ENCODE measurements around the gene TSPAN11.

Gene TSPAN11

GRCh38 chr12:30996752-30997151, 70.2 kb downstream of the TSPAN11 start:
- H3K27ac ChIP-seq = no peak overlapping the region
- TF ChIP-seq CTCF (IDR thresholded peaks at IDR 0.05) (no peak), ZFX (IDR thresholded peaks at IDR 0.05; ENCODE audit: borderline replicate concordance) (no peak)

GRCh38 chr12:30997685-30998440, 71.3 kb downstream of the TSPAN11 start:
- TF ChIP-seq ZFX (IDR thresholded peaks at IDR 0.05; ENCODE audit: borderline replicate concordance) = no peak
- TF ChIP-seq CTCF (IDR thresholded peaks at IDR 0.05) = no peak
- H3K27ac ChIP-seq = no peak overlapping the region

GRCh38 chr12:30999011-30999410, 72.5 kb downstream of the TSPAN11 start:
- H3K27ac ChIP-seq = no peak overlapping the region
- no peak for TF ChIP-seq CTCF (IDR thresholded peaks at IDR 0.05)
- TF ChIP-seq ZFX (IDR thresholded peaks at IDR 0.05; ENCODE audit: borderline replicate concordance) = no peak

DNA sequence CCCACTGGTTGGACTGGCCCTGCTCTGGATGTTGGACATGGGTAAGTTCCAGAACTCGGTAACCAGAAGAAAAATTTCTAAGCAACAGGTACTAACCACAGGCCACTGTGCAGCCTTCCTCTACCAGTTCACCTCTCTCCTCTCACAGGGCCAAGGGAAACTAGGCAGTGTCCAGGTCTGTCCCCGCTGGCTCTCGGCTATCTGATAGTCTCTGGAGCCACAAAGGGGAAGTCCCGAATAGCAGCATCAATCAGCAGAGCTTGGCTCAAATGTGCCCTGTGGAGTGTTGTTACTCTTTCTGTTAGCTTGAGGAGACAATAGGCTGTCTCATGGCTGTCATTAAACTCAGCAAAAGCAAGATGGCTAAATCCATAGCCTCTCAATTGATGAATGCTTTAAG, 73.2 kb downstream of the TSPAN11 start:
- TF ChIP-seq CTCF (IDR thresholded peaks at IDR 0.05) (no peak), ZFX (IDR thresholded peaks at IDR 0.05; ENCODE audit: borderline replicate concordance) (no peak)
- H3K27ac ChIP-seq = no peak overlapping the region

DNA sequence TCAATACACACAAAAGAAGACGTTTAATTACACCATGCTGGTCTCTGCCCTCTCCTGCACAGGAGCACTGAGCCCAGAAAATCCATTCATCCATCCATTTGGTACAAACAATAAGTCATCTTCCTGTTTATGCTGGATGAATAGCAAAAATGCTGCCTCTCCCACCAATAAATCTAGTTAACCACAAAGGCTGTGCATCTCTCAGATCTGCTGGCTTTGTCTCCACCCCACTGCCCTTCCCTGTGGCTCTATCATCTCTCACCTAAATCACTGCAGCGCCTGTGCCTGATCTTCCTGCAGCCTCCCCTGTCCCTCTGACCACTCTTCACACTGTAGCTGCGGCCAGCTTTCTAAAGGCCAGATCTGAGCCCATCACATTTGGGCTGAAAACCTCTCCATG, 74.2 kb downstream of the TSPAN11 start:
- H3K27ac ChIP-seq = no peak overlapping the region
- TF ChIP-seq ZFX (IDR thresholded peaks at IDR 0.05; ENCODE audit: borderline replicate concordance) = no peak
- TF ChIP-seq CTCF (IDR thresholded peaks at IDR 0.05) = no peak

- TF ChIP-seq ZFX (IDR thresholded peaks at IDR 0.05; ENCODE audit: borderline replicate concordance) (no peak), CTCF (IDR thresholded peaks at IDR 0.05) (no peak)
Observed at GRCh38 chr12:31001581-31002360, 75.2 kb downstream of the TSPAN11 start.

GRCh38 chr12:31002361-31002725, 75.8 kb downstream of the TSPAN11 start:
- no peak overlapping the region for H3K27ac ChIP-seq
- no peak for TF ChIP-seq ZFX (IDR thresholded peaks at IDR 0.05; ENCODE audit: borderline replicate concordance)
- no peak for TF ChIP-seq CTCF (IDR thresholded peaks at IDR 0.05)

More at GRCh38 chr12:31001581-31002360, 75.2 kb downstream of the TSPAN11 start:
- no peak overlapping the region for H3K27ac ChIP-seq

Data from 22Rv1 (cell line).